NB4 (cell line): ENCODE data around the gene MANEAL.

Experiments
- DNase-seq: peaks from one replicate; pipeline ENCODE4 v3.0.0; 2010; ENCODE audit warnings: low read depth
- H3K4me3 ChIP-seq: one replicate; pipeline ENCODE4 v1.5.1; 2011; ENCODE audit warnings: mild to moderate bottlenecking, low read depth, low read length, moderate library complexity
- CTCF ChIP-seq: IDR thresholded peaks from one replicate; pipeline ENCODE4 v1.5.1; 2012; ENCODE audit warnings: low read depth, low read length
- MAX ChIP-seq: IDR thresholded peaks from 2 replicates; pipeline ENCODE4 v1.6.1; 2011; ENCODE audit warnings: low read depth, low read length
- MYC ChIP-seq: IDR thresholded peaks from 2 replicates; pipeline ENCODE4 v1.6.1; 2011; ENCODE audit warnings: low read depth, low read length
- POLR2A ChIP-seq: IDR thresholded peaks from 2 replicates; pipeline ENCODE4 v1.6.1; 2011; ENCODE audit warnings: mild to moderate bottlenecking; ENCODE audit not compliant: insufficient read length; ENCODE audit errors: extremely low read depth

The MANEAL gene

DNA sequence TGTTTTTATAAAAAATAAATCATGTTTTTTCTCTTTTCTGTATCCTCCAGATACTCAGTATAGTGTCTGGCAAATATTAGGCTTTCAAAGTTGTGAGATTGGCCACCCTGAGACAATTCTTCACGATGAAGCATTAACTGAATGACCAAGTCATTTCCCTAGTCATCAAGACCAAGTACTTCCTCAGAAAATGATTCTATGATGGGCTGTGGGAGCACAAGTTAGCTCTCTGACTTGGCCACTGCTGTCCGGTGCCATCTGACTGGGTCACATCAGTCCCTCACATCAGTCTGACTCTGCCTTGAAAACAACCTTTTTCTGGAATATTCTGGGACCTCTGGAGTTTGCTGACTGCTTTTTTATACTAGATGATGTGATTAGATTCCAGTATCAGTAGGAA, 27.8 kb downstream of the MANEAL start:
- no peak for DNase-seq
- H3K4me3 ChIP-seq, result no peak overlapping the region
- no peak for TF ChIP-seq POLR2A
- TF ChIP-seq CTCF, result no peak
- TF ChIP-seq MAX, result no peak
- TF ChIP-seq MYC, result no peak

DNA sequence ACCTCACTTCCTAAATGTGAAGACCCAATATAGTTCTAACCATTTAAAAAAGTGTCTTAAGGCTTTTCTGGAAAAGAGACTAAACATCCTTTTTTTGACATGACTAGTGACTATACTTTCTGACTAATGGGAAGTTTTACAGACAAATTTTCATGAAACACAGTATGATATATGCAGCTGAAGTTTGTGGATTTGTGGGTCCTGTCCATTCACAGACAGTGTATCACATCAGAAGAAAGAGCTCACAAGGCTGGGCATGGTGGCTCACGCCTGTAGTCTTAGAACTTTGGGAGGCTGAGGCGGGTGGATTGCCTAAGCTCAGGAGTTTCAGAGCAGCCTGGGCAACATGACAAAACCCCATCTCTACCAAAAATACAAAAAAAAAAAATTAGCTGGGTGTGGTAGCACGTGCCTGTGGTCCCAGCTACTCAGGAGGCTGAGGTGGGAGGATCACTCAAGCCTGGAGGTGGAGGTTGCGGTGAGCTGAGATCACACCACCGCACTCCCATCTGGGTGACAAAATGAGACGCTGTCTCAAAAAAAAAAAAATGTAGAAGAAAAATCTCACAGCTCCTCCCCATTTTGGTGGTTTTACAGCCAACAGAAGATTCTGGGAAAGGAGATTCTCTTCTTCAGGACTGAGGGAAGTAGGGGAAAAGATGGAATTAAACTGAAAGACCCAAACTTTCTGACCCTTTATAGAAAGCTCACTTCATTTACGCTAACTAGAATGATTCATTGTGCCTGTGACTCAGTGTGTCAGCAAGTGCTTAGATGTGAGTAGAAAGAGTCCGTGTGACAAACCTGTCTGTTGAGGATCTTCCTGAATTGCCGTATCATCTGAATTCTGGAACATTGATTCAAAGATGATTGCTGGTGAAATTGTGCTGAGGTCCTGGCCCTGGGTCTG, 29.5 kb downstream of the MANEAL start:
- TF ChIP-seq POLR2A, result no peak
- no peak for TF ChIP-seq MAX
- no peak for TF ChIP-seq MYC
- no peak for TF ChIP-seq CTCF
- DNase-seq, result no peak
- no peak overlapping the region for H3K4me3 ChIP-seq

- H3K4me3 ChIP-seq, result no peak overlapping the region
- no peak for DNase-seq
- TF ChIP-seq MYC, result no peak
- no peak for TF ChIP-seq CTCF
- no peak for TF ChIP-seq MAX
- no peak for TF ChIP-seq POLR2A
Measured at GRCh38 chr1:37824001-37824400, 30.4 kb downstream of the MANEAL start.

- peak; percentile 27 for DNase-seq
- H3K4me3 ChIP-seq, result no peak overlapping the region
- TF ChIP-seq MAX (no peak), POLR2A (no peak), CTCF (no peak), MYC (no peak)
Measured at GRCh38 chr1:37825506-37825905, 31.9 kb downstream of the MANEAL start.

DNA sequence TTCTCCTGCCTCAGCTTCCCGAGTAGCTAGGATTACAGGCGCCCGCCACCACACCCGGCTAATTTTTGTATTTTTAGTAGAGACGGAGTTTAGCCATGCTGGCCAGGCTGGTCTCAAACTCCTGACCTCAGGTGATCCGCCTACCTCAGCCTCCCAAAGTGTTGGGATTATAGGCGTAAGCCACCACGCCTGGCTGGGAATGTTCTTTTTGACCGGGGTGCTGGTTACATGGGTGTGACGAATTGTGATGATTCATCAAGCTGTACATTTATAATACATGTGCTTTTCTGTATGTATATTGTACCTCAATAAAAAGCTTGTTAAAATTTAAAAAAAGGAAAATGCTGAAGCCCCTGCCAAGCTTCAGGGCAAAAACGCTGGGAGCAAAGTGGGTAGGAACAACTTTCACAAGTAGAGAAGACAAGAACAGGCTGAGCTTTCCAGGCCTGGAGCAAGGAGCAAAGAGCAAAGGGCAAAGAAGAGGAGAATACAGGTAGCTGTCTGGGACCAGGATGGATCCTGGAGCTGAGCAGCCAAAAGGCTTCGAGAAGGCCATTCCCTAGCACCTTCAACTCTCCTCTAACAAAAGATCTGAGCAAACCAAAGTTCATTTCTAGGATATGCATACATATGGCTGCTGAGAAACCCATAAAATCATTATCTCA, 34.9 kb downstream of the MANEAL start:
- DNase-seq, result no peak
- H3K4me3 ChIP-seq, result no peak overlapping the region
- TF ChIP-seq MAX (no peak), POLR2A (no peak), MYC (no peak), CTCF (no peak)
